Hematopoietic multipotent progenitor cell treated with erythropoietin and hydrocortisone succinate and interleukin-3 and kit ligand, for 17 days (in vitro differentiated cells): ENCODE measurements around the gene LPP.

Experiments
- DNase-seq: peaks from one replicate; pipeline ENCODE4 v3.0.0-alpha.2; 2015; ENCODE audit warnings: low spot score

LPP gene

GRCh38 chr3:188801393-188801792 is 647.4 kb downstream of the LPP start:
- no peak for DNase-seq

DNA sequence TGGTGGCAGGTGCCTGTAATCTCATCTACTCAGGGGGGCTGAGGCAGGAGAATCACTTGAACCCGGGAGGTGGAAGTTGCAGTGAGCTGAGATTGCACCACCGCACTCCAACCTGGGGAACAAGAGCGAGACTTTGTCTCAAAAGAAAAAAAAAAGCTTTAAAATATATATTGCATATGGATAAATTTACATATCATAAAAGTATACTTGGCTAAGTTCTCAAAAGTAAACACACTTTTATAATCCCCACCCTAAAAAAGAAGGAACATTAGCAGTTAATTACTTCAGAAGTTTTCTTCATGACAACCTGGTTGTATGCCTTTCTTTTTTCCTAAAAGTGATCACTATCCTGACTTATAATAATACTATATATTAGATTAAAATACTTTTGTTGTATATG is 648.7 kb downstream of the LPP start:
- DNase-seq, result no peak

DNA sequence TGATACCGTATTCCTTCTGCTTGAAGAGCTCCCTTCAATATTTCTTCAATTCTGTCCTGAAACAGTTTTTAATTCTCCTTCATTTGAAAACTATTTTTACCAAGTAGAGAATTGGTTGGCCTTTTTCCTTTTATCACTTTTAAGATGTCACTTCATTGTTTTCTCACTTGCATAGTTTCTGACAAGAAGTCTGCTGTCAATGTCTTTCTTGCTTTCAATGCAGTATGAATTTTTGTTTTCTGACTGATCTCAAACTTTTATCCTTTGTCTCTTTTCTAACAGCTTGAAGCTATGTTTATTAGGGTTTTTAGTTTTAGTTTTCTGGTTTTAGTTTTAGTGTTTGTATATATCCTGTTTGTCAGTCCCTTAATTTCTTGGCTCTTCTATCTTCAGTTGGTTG is 653.0 kb downstream of the LPP start:
- no peak for DNase-seq

- no peak for DNase-seq
Measured at GRCh38 chr3:188812198-188812597, 658.2 kb downstream of the LPP start.

- no peak for DNase-seq
Measured at GRCh38 chr3:188814581-188814980, 660.6 kb downstream of the LPP start.

DNA sequence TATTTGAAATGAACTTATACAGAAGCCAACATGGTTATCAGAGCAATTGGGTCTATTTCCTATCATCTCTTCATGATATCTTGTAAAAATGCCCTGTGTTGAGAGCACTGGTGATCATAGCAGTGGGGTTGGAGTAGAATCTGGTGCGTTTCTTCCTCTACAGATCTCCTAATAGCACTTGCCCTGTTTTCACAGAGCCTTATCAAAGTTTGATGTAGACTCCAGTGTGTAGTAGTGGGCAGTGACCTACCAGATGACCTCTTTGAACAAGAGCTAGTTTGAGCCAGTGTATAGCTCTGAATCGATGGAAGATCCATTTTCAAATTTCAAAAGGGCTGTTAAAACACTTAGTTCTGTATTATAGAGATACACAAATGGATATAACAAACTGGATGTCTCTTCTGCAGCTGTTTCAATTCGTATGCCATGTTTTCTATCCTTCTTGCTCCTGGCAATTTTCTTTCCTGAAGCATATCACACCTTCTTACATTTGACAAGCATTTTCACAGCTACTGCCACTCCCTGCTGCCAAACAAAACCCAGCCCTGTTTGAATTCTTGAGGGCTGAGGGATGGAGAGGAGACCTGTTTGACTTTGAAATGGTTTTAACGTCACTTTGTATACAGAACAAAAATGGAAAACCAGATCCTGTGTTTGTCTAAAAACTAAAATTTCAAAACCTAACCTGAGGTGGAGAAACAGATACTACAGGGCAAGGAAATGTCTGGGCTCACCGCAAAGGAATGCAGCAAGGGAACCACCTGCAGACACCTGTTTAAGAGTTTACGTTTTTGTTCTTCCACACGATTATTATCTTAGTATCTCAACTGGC is 663.4 kb downstream of the LPP start:
- no peak for DNase-seq

DNA sequence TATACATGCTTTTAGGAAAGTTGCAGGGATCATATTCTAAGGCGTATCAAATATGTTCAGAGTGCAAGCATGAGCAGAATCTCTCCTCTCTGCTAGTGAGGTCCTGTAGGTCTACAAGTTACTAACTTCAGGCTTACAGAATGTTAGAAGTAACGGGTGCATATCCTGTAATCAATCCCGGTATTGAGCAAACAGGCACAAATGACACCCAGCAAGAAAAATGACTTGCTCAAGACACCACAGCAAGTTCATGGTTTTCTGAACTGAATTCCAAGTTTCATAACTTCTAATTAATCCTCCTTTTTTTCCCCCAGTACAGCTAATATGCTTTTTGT is 663.9 kb downstream of the LPP start:
- no peak for DNase-seq

- no peak for DNase-seq
Measured at GRCh38 chr3:188818282-188818681, 664.3 kb downstream of the LPP start.

- no peak for DNase-seq
Measured at GRCh38 chr3:188819939-188820338, 666.0 kb downstream of the LPP start.

GRCh38 chr3:188822004-188822403 is 668.0 kb downstream of the LPP start:
- no peak for DNase-seq

- no peak for DNase-seq
Measured at GRCh38 chr3:188822411-188822810, 668.5 kb downstream of the LPP start.

DNA sequence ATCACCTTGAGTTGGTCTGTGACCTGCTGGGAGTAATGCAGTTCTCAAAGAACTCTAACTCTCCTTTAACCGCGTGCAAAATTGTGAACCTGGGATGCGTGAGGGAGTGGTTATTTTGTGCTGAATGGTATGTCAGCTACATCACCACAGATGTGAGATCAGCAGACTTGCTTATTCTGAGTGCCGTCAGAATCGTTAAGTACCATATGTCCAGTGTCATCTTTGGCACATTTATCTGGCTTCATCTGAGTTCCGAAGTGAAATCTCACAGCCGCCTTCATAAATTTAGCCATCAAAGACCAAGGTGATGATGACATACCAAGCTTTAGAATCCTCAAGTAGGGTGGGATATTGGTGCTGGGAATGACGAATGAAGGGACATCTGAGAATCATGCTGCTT is 670.6 kb downstream of the LPP start:
- no peak for DNase-seq

GRCh38 chr3:188825901-188826300 is 671.9 kb downstream of the LPP start:
- no peak for DNase-seq

- no peak for DNase-seq
Measured at GRCh38 chr3:188826574-188826973, 672.6 kb downstream of the LPP start.

- DNase-seq, result no peak
Measured at GRCh38 chr3:188827103-188827502, 673.1 kb downstream of the LPP start.

- DNase-seq, result no peak
Measured at GRCh38 chr3:188827576-188827975, 673.6 kb downstream of the LPP start.

DNA sequence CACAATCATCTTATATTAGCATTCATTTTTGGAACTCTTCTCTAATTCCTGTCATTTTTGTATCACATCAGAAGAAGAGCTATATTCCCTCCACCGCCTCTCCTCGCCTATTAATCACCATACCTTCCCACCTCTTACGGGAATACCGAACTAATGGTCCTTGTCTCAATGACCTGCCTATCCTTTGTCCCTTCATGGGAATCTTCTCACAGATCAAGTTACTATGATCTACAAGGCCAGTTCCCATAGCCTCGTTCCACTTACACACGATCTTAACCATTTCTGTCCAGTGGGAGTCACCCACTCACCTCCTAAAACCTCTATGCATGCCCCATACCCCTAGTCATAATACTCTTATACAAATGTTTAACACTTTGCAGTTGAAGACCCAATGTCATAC is 675.2 kb downstream of the LPP start:
- DNase-seq, result no peak

DNA sequence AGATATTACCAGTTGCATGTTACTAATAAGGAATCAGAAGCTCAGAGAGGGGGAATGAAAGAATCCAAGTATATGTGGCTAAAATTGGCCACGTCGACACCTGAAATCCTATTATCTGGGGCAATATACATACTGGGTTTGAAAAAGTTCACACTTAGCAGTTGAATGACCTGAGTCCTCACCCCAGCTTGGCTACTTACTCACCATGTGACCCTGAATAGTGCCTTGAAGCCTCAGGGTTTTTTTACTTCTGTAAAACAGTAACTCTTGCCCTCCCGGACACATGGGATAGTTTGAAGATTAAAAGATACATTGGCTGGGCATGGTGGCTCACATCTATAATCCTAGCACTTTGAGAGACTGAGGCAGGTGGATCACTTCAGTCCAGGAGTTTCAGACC is 675.6 kb downstream of the LPP start:
- DNase-seq, result no peak

- DNase-seq, result no peak
Measured at GRCh38 chr3:188830893-188831292, 676.9 kb downstream of the LPP start.

- no peak for DNase-seq
Measured at GRCh38 chr3:188832146-188832545, 678.2 kb downstream of the LPP start.

DNA sequence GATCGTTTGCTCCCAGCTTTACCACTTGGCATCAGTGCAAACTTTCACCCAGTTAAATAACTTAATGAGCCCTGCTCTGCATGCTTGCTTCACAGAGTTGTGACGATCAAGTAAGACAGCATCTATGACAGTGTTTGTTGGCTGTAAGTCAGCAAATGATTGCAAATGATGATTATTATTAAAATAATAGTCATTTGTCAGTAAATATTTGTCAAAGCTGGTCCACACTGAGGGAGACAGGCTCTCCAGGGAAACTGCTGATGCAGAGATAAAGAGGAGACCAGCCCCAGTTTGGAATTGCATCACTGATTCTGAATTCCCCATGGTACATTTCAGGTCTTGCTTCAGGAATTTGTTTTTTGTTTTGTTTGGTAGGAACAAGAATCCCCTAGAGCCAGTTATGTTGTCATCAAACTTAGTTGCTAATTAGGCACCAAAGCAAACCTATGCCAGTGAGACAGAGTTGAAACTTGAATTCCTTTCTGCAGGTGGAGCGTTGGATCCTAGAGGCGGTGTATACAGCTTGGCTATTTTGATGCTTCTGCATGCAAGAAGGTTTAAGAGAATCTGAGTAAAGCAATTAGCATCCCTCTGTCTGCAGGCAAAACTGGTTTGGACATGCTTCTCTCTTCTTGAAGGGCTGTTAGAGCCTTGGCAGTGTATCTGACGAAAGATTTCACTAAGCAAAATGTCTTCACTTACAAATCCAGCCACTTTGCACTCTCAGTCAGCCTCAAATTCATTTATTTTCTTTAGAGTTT is 679.2 kb downstream of the LPP start:
- no peak for DNase-seq

DNA sequence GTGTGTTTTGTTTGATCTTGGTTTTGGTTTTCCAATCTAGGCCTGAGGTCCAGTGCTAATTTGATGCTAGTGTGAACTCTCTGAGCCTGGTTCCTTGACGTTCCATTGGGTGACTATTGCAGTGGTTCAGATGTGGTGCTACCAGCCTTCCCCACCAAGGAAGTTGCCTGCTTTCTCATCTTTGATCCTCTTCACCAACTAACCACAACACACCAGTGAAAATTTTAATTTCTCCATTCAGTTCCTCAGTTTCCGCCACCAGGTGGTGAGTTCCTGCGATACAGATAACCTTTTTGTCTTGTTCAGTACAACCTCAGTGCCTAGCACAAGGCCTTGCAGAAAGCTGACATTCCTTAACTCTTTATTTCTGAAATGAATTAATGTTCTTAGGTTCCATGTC is 680.4 kb downstream of the LPP start:
- DNase-seq, result no peak

- DNase-seq, result no peak
Measured at GRCh38 chr3:188839187-188839695, 685.3 kb downstream of the LPP start.

- no peak for DNase-seq
Measured at GRCh38 chr3:188840290-188840689, 686.3 kb downstream of the LPP start.
